Progenitor cell of endocrine pancreas (in vitro differentiated cells): ENCODE data around the gene IGSF8. TPM values are rescaled to one million over a fixed set of nuclear protein-coding genes. Genes with fewer than 3 reads are reported as not detected.

Experiments
- DNase-seq: peaks from one replicate; pipeline ENCODE4 v3.0.0; 2021; ENCODE audit warnings: low spot score; ENCODE audit not compliant: unreplicated experiment
- H3K27ac Mint-ChIP-seq: 2 replicates; pipeline ENCODE4 v1.8.0; 2021; ENCODE audit warnings: mild to moderate bottlenecking, moderate library complexity, mixed read lengths
- H3K27me3 Mint-ChIP-seq: 2 replicates; pipeline ENCODE4 v1.8.0; 2021; ENCODE audit warnings: mixed read lengths
- H3K36me3 Mint-ChIP-seq: 2 replicates; pipeline ENCODE4 v1.8.0; 2022; ENCODE audit warnings: mixed read lengths; ENCODE audit not compliant: insufficient read depth
- H3K4me1 Mint-ChIP-seq: 2 replicates; pipeline ENCODE4 v1.8.0; 2021; ENCODE audit warnings: low read depth, mixed read lengths
- H3K4me3 Mint-ChIP-seq: 2 replicates; pipeline ENCODE4 v1.8.0; 2021; ENCODE audit warnings: low read depth, mild to moderate bottlenecking, moderate library complexity, mixed read lengths
- H3K9me3 Mint-ChIP-seq: 2 replicates; pipeline ENCODE4 v1.8.0; 2021; ENCODE audit warnings: low read depth, mixed read lengths
- total RNA-seq: library from RNA; stranded (reverse); gene quantifications from 2 replicates; pipeline ENCODE4 v1.2.1, GENCODE V29; 2021
- TF ChIP-seq, protein P1 (sequence below): fragments of 200-600 bp; sonication (generic); IDR thresholded peaks from one replicate; pipeline ENCODE4 v1.5.0; 2021; ENCODE audit warnings: antibody characterized with exemption, mild to moderate bottlenecking; ENCODE audit not compliant: unreplicated experiment

Gene IGSF8
- total RNA-seq, 1 donor from 2014 or later = 39.4 TPM

DNA sequence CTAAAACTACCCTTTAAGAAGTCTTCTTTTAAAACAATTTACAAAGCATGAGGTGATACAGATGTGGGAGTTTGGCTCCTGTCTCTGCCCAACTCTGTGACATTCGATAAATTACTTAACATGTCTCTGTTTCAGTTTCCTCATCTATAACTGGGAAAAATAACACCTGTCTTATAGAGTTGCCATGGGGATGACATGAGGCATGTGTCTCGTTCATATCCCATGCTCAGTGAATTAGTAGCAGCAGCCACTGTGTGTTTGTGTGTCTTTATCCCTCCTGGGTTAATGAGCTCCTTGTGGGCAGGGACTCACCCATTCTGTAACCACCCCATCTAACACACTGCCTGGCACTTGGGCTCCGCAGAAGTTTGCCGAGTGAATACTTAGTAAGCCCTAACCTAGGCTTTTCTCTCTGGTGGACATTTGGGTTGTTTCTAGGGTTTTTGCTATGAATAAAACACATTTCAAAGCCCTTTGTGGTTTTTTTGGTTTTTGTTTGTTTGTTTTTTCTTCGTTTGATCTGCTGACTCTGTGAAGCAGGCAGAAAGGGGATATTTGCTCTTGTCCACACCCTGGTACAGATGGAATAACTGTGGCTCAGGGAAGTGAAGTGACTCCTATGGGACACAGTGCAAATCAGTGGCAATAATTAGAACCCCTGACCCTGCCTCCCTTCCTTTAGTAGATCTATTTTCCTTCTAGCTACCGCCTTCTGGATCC, 17.9 kb downstream of the IGSF8 start:
- Mint-ChIP-seq H3K27ac (no peak overlapping the region), H3K27me3 (peaks cover 77% of the 10 kb centered on the region), H3K4me1 (no peaks in the 10 kb centered on the region), H3K4me3 (no peak overlapping the region), H3K9me3 (no peaks in the 10 kb centered on the region), H3K36me3 (peaks cover 2% of the 10 kb centered on the region)
- no peak for DNase-seq
- TF ChIP-seq, protein P1, sequence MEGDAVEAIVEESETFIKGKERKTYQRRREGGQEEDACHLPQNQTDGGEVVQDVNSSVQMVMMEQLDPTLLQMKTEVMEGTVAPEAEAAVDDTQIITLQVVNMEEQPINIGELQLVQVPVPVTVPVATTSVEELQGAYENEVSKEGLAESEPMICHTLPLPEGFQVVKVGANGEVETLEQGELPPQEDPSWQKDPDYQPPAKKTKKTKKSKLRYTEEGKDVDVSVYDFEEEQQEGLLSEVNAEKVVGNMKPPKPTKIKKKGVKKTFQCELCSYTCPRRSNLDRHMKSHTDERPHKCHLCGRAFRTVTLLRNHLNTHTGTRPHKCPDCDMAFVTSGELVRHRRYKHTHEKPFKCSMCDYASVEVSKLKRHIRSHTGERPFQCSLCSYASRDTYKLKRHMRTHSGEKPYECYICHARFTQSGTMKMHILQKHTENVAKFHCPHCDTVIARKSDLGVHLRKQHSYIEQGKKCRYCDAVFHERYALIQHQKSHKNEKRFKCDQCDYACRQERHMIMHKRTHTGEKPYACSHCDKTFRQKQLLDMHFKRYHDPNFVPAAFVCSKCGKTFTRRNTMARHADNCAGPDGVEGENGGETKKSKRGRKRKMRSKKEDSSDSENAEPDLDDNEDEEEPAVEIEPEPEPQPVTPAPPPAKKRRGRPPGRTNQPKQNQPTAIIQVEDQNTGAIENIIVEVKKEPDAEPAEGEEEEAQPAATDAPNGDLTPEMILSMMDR = no peak

DNA sequence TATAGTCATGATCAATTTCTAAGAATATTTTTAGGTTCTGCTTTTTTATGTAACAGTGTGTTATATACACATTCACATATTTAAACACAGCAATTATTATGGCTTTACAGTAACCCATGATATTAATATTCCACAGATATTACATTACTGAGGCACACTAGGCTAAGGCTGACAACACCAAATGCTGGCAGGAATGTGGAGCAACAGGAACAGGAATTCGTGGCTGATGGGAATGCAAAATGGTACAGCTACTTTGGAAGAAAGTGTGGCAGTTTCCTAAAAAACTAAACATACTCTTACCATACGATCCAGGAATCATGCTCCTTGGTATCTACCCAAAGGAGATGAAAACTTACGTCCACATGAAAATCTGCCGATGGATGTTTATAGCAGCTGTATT, 19.0 kb downstream of the IGSF8 start:
- Mint-ChIP-seq H3K27me3 (peaks cover 80% of the 10 kb centered on the region), H3K4me1 (no peaks in the 10 kb centered on the region)

DNA sequence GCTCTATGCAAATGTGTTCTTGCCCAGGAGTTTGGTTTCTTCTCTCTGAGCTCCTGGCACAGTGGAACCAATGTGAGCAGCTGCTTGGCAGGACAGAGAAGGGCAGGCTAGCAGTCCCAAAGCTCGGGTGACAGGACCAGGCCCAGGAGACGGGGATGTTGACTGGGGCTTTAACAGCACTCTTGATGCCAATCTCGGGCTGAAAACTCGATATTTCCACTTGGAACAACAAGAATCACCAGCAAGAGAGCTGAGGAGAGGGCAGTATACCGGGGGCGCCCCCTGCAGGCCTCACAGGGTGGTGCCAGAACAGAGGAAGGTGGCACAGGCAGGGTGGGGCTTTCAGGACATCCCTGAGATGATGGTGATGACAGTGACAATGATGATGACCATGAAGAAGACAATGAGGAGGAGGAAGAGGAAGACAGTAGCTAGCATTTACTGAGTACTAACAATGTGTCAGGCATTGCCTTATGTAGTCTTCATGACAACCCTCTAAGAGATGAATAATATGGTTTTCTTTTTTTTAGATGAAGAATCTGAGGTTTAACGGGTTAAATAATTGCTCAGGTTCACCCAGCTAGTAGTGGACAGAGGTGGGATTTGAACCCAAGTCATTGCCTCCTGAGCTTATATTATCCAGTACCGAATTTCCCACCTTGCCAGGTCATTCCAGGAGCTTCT, 19.8 kb downstream of the IGSF8 start:
- no peaks in the 10 kb centered on the region for H3K36me3 Mint-ChIP-seq
- no peak overlapping the region for H3K4me3 Mint-ChIP-seq
- TF ChIP-seq, protein P1 = peak; percentile 74
- no peaks in the 10 kb centered on the region for H3K4me1 Mint-ChIP-seq
- no peak overlapping the region for H3K27ac Mint-ChIP-seq
- no peaks in the 10 kb centered on the region for H3K9me3 Mint-ChIP-seq
- peaks cover 77% of the 10 kb centered on the region for H3K27me3 Mint-ChIP-seq
- DNase-seq = no peak

More for the DNA sequence above, 19.0 kb downstream of the IGSF8 start:
- no peak for DNase-seq
- Mint-ChIP-seq H3K4me3 (no peak overlapping the region), H3K9me3 (no peaks in the 10 kb centered on the region), H3K27ac (no peak overlapping the region), H3K36me3 (peaks cover 2% of the 10 kb centered on the region)
- TF ChIP-seq, protein P1 = no peak

DNA sequence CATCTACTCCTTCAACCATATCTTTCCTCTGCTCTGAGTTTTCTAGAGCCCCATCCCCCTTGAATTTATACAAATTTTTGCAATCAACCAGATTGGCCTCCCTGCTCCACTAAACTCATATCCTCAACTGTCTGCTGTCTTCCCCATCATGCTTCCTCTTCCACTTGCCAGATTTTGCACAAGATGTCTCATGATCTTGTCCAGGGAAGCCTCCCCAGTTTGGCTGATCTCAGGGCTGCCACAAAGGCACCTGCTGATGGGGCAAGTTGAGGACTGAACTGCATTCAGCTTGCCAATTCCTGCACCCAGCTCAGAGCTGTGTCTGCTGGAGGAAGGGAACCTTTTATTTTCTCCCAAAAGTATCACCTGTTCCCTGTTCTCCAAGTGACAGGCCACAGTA, 20.9 kb downstream of the IGSF8 start:
- H3K36me3 Mint-ChIP-seq = no peaks in the 10 kb centered on the region

DNA sequence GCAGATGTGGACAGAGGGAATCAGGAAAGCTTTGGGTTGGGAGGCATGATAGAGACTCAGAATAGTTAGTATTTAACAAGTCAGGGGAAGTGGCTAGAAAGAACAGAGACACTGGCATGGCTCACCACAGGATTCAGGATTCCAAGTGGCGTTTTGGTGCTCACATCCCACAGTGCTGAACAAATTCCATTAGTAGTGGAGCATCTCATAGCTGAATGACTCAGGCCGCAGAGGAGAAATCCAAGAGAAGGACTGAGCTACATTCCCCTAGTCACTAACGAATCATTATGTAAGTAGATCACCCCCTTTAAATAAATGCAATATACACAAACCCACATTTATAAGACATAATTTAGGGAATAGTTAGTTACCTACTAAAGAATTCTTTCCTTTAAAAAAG, 22.1 kb downstream of the IGSF8 start:
- Mint-ChIP-seq H3K9me3 (no peaks in the 10 kb centered on the region), H3K4me1 (no peaks in the 10 kb centered on the region), H3K4me3 (no peak overlapping the region), H3K36me3 (no peaks in the 10 kb centered on the region), H3K27me3 (peaks cover 77% of the 10 kb centered on the region), H3K27ac (no peak overlapping the region)
- TF ChIP-seq, protein P1 = no peak
- no peak for DNase-seq

More for the DNA sequence above, 20.9 kb downstream of the IGSF8 start:
- Mint-ChIP-seq H3K4me3 (no peak overlapping the region), H3K9me3 (no peaks in the 10 kb centered on the region), H3K27me3 (peaks cover 77% of the 10 kb centered on the region), H3K4me1 (no peaks in the 10 kb centered on the region), H3K27ac (no peak overlapping the region)
- DNase-seq = no peak
- TF ChIP-seq, protein P1 = no peak
